Liver (tissue), 3 donors: Measurements from ENCODE around the gene PASK.

ENCODE experiments used
- ATF3 ChIP-seq: IDR thresholded peaks from 2 replicates; pipeline ENCODE4 v1.6.1; 2016; ENCODE audit warnings: antibody characterized with exemption
- CTCF ChIP-seq: fragments of 150-350 bp; IDR thresholded peaks from 2 replicates; pipeline ENCODE4 v1.5.1; 2017; ENCODE audit warnings: improper control_type of control experiment, low read depth, low read length; ENCODE audit not compliant: missing input control
- GABPA ChIP-seq, 2 donors: IDR thresholded peaks in 1 of 2; conservative IDR thresholded peaks in 1 of 2; 2 replicates each; pipeline ENCODE4 v1.6.1; 2016; ENCODE audit warnings: antibody characterized with exemption in 2 of 2, mild to moderate bottlenecking in 1 of 2, moderate library complexity in 1 of 2
- JUND ChIP-seq, 2 donors: IDR thresholded peaks; 2 replicates each; pipeline ENCODE4 v1.6.1; 2016; ENCODE audit warnings: antibody characterized with exemption in 2 of 2
- RAD21 ChIP-seq, 2 donors: IDR thresholded peaks; 2 replicates each; pipeline ENCODE4 v1.6.1; 2016; ENCODE audit warnings: antibody characterized with exemption in 2 of 2, mild to moderate bottlenecking in 2 of 2
- TAF1 ChIP-seq: conservative IDR thresholded peaks from 2 replicates; pipeline ENCODE4 v1.6.1; 2016; ENCODE audit warnings: antibody characterized with exemption, mild to moderate bottlenecking
- ZBTB33 ChIP-seq: IDR thresholded peaks from 2 replicates; pipeline ENCODE4 v1.6.1; 2016; ENCODE audit warnings: antibody characterized with exemption
- donor health status: healthy.
- donor health status: healthy.

- TF ChIP-seq CTCF (no peak), RAD21 (IDR thresholded peaks at IDR 0.05) (no peak), GABPA (IDR thresholded peaks at IDR 0.05 in 1 of 2, conservative IDR thresholded peaks at IDR 0.05 in 1 of 2) (no peak), ZBTB33 (no peak), JUND (IDR thresholded peaks at IDR 0.05) (no peak), TAF1 (no peak), ATF3 (no peak)
These were observed 86.2 kb downstream of the PASK start for GRCh38 chr2:241063093-241063551.
